Activated CD4-positive, CD25-positive, alpha-beta regulatory T cell treated with anti-CD3 and anti-CD28 coated beads, Interleukin-2, amount 50 U/mL, for 72 hours (primary cell): ENCODE measurements around the gene PTPRN2.
"Not testable (repeated sequence)": the region's sequence is repeated elsewhere in the genome, so short reads cannot be mapped to it uniquely, and the experiment has no call there.

Experiments
- DNase-seq: peaks from one replicate; pipeline ENCODE4 v3.0.0; 2021

The PTPRN2 gene

DNA sequence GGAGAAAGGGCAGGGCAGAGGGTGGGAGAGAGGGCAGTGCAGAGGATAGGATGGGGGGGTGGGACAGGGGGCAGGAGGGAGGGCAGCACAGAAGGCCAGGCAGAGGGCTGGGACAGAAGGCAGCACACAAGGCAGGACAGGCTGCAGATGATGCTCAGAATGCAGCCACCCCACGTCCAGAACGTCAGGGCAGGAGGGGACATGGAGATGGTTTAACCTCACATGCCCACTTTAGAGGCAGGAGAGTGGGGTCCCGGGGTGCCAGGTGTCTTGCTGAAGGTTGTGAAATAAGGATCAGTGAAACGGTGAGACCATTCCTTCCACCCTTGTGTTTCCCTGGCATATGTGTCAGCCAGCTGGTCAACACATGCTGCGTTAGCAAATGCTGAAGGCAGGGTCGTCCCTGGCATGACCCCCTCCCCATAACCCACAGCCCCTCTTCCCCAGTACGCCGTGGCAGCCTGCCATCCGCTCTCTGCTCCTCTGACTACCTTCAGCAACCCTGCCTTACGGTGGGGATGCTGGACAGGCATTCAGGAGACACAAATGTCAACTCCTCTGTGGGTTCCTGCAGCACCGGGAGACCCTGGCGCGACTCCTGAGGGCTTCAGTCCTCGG, 658.7 kb downstream of the PTPRN2 start:
- DNase-seq: no peak

DNA sequence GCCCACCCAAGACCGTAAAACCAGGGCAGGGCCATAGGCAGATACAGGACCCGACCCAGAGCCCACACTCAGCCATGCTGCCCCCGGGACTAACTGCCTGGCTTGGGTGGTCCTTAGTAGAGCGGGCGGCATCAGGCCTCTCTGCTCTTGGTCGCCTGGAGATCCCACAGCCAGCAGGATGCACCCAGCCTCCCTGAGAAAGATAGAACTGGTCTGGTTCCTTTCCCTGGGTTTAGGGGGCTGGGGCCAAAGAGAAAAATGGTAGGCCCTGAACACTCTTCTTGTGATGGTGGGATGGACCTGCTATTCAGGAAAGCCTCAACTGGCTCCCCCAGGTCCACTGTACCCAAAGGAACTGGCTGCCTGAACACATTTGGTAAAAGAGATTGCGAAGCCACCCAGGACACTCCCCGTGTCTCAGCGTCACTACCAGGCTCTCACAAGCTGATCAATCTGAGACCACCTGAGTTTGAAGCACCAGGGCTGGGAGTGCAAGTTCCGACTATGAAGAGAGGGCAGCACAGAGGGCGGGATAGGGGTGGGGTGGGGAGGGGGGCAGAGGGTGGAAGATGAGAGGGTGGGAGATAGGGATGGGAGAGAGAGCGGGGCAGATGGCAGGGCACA, 659.3 kb downstream of the PTPRN2 start:
- DNase-seq: no peak

DNA sequence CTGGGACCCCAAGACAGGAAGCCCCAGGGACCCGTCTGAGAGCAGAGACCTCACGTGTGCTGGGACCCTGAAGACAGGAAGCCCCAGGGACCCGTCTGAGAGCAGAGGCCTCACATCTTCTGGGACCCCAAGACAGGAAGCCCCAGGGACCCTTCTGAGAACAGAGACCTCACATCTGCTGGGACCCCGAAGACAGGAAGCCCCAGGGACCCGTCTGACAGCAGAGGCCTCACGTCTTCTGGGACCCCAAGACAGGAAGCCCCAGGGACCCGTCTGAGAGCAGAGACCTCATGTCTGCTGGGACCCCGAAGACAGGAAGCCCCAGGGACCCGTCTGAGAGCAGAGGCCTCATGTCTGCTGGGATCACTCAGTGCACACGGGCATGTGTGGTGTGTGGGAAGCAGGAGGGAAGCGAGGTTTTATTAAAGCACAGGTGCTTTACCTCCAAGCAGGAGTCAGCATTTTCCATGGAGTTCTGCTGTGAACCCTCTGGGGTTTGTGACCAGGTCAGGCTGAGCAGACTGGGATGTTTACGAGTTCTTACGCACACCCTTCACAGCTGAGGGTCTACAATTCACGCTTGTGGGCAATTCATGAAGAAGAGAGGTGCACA, 660.2 kb downstream of the PTPRN2 start:
- DNase-seq: no peak

DNA sequence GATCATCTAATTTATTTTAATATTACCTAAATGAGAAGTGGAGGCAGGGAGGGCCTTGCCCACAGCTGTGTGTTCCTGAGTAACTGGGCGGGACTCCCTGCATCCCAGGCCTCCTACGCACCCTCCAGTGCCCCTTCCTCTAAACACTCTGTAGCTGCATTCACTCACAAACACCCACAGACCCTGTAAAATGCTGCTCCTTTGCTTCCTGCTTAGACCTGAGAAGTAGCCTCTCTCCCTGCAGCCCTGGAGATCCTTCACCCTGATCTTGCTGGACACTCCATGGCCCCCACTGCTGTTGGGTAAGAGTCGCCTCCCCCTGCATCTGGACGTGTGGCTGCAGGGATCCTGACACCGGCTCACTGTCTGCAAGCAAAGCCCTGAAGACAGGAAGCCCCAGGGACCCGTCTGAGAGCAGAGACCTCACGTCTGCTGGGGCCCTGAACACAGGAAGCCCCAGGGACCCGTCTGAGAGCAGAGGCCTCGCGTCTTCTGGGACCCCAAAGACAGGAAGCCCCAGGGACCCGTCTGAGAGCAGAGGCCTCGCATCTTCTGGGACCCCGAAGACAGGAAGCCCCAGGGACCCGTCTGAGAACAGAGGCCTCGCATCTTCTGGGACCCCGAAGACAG, 661.0 kb downstream of the PTPRN2 start:
- DNase-seq: no peak

DNA sequence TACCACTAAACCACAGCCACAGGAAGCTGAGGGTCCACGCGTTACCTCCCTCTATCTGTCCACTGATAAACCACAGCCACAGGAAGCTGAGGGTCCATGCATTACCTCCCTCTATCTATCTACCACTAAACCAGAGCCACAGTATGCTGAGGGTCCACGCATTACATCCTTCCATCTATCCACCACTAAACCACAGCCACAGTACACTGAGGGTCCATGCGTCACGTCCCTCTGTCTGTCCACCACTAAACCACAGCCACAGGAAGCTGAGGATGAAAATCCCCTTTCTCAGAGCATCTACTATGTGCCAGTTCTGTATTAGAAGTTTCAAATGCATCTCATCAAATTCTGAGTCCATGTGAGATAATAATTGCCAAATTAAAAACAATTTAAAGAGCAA, 661.5 kb downstream of the PTPRN2 start:
- DNase-seq: no peak

DNA sequence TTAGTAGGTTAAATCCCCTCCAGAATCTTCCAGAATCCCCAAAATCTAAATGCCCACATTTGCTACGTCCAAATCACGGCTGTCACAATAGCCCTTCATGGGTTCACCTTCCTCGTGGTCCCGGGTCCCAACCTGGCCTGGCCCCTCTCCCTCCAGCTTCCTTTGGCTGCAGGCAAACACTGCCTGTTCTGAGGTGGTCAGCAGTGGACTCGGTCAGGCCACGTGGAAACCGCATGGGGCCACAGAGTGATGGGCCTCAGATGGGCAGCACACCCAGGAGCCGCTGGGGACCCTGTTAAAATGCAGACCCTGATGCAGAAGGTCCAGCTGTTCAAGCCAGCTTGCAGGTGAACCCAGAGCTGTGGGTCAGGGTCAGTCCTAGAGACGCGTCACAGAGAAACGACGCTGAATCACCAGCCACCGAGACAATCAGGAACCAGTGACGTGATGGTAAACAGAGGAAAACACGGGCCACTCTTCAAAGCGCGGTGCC, 662.2 kb downstream of the PTPRN2 start:
- no peak for DNase-seq

DNA sequence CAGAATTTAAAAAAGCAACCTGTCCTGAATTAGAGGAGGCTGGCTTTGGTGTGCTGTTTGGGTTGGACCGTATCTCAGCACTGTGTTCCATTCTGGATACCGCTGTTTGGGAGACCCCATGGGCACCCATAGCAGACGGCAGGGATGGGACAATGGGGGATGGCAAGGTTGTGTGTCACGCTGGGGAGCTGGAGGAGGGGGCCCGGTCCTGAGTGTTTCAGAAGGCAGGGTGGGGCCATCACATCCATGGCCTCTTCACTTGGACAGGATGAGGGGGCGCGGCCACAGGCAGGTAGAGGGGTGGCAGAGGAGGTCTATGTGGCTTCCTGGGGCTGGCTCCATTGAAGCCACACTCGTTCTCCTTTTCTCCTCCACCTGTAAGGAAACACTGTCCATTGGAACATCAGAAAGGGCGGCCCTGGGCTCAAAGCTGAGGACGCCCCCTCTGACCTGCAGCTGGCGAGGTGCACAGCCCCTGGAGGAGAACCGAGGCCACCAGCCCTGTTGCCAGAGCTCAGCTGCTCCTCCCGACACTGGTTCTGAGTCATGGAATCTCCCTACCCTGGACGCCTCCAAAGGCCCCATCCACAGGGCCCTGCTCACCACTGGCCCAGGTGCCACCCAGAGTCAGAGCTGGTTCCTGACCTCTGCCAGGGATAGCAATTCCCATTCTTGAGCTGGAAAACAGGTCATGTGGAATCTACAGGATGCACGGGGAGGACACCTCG, 663.6 kb downstream of the PTPRN2 start:
- no peak for DNase-seq

DNA sequence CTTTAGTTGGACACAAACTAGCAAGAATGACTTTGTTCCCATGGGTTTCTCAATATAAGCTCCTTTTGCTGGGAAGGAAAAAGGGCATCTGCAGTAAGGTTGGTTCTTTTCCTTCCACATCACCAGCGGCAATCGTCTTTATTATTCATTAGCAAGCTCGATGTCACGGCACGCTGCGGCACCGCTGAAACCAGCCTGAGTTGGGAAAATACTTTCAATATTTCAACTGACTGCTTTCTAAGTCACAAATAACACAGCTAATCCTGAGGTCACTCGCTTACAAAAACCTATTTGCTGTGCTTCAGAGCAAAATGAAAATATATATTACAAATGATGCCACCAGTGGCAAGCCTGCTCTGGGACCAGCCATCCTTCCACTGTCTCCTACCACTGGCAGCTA, 665.0 kb downstream of the PTPRN2 start:
- no peak for DNase-seq

DNA sequence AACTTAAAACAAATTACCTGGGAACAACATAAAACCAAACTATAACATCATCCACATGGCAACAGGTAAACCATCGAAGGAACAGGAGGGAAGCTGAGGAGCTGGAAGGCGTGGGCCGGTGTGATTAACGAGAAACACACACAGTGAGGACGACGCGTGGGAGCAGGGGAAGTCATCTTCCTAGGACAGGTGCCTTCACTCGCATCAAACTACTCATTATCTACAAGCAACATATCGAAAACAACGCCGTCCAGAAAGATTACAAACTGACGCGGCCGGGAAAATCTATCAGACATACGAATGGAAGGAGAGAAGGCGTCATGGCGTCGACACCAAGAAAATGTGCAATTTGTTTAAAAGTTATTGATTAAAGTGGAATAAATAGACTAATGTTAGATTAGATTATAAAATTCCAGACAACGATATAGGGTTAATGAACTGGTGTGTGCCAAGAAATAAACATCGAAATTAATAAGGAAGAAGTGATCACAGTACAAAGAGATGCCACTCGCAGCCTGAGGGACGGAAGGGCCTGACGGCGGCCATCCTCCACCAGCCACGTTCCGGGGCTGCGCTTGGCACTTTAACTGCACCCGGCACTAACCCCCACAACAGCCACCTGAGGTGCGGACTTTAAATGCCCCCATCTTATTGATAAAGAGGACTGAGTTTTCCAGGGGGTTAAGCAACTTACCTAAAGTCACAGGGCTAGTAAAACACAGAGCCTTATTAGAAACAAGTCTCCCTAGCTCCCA, 669.1 kb downstream of the PTPRN2 start:
- DNase-seq: no peak

DNA sequence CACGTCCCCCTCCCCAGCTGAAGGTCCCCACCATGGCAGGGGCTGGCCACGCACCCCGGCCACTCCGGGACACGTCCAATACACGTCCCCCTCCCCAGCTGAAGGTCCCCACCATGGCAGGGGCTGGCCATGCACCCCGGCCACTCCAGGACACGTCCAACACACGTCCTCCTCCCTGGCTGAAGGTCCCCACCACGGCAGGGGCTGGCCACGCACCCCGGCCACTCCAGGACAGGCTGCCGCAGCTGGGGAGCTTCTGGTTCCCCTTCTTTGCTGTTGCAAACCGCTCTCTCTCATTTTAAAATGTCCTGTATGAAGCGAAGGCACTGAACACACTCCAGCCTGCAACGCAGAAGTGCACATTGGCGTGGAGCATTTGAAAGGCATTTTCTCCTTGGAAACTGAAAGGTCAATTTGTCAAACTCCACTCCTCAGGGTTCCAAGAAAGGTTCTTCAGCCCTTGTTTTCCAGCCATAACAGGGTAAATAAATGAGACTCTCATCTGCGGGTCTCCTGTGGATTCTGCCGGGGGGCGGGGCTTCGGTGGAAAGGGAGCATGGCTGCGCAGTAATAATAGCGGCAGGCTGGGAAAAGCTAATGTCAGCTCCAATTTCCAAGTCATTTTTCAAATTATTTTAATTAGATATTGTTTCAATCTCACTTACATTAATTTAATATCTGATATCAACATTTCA, 670.5 kb downstream of the PTPRN2 start:
- no peak for DNase-seq

DNA sequence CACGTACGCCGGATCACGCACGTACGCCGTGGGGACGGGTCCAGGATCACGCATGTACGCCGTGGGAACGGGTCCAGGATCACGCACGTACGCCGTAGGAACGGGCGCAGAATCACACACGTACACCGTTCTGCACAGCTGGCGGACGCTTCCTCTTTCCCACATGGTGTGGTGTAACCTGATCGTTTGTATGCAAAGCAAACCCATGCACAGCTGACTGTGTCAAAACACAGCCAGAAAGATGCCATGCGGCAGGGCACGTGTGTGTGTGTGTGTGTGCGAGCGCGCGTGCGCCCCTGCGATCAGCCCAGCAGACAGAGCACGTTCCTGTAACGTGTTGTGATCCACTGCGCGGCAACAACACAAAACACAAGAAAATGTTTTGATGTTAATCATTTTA, 677.2 kb downstream of the PTPRN2 start:
- no peak for DNase-seq

DNA sequence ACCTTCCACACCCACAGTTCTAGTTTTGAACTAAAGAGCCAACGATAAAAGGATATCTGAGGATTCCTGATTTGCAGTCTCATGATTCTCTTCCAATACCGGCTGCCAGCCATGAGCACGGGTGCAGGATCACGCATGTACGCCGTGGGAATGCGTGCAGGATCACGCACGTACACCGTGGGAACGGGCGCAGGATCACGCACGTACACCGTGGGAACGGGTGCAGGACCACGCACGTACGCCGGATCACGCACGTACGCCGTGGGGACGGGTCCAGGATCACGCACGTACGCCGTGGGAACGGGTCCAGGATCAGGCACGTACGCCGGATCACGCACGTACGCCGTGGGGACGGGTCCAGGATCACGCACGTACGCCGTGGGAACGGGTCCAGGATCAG, 677.6 kb downstream of the PTPRN2 start:
- not testable (repeated sequence) for DNase-seq

DNA sequence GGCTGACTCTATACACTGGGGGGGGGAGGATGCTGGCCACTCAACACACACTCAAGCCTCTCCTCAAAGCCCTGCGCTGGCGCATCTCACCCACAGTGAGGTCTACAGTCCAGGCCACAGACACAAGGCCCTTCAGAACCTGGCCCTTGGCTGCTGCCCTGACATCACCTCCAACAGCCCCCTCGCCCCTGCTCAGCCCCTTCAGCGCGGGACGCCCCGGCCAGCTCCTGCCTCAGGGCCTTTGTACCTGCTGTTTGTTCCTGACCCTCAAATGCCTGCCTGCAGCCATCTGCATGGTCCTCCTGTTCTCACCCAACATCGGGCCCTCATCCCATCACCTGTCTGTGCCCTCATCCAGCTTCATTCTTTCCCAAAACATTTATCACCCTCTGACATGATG, 678.3 kb downstream of the PTPRN2 start:
- DNase-seq: no peak

DNA sequence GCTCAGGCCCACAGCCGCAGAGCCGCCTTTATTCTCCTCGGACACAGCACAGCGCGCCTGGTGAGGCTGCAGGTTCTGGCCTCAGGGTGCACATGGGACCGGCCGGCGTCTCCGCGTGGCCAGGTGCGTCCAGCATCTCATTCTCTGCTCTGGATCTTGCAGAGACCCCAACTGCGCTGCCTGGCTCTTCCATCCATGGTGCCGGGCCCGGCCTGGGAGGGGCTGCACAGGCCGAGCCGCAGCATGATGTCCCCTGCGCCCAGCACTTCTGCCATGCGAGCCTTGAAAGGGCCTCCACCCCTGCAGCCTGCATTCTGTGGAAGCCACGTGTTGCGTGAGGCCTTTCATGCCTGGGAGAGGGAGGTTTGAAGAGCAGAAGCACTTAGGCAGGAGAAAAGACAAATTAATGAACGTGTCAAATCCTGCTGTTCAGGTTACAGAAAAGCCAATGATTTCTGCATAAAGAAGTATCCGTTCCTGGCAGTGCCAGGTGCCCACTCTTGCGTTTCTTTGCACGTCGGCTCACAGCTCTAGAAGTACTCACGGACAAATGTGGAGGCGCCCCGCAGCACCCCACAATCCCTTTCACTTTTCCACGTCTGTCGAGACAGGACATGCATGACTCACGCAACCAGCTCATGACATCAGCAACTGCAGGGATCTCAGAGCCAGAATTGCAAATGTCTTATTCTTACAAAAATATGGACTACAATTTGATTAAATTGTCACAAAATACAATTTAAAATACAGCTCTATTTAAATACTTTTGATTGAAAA, 679.4 kb downstream of the PTPRN2 start:
- DNase-seq: no peak

DNA sequence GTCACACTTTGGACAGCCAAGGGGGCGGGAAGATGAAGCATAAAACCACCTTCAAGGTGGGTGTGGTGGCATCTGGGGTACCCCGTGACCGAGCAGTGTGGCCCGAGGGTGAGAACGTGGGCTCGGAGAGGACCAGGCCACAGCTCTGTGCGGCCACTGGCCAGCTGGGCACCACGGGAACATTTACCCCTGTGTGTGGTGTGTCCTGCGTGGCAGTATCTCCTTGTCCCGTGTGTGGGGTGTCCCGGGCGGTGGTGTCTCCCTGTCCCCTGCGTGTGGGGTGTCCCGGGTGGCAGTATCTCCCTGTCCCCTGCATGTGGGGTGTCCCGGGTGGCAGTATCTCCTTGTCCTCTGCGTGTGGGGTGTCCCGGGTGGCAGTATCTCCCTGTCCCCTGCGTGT, 680.5 kb downstream of the PTPRN2 start:
- DNase-seq: no peak

DNA sequence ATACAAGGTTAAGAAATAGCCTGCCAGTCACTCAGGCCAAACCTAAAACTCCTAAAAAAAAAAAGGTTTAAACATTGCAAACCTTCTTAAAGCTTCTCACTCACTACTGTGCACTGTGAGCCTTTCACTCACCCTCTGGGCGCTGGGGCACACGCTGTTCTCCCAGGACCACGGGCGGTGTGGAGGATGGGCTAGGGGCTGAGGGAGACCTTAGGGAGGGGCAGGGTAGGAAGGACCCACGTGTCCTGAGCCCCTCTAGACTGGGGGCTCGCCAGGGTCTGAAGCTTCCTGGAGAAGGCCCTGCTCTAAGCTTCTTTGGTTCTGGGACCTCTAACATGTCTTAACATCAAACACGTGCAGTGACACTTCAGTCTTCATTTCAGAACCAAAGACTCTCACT, 681.0 kb downstream of the PTPRN2 start:
- DNase-seq: no peak

DNA sequence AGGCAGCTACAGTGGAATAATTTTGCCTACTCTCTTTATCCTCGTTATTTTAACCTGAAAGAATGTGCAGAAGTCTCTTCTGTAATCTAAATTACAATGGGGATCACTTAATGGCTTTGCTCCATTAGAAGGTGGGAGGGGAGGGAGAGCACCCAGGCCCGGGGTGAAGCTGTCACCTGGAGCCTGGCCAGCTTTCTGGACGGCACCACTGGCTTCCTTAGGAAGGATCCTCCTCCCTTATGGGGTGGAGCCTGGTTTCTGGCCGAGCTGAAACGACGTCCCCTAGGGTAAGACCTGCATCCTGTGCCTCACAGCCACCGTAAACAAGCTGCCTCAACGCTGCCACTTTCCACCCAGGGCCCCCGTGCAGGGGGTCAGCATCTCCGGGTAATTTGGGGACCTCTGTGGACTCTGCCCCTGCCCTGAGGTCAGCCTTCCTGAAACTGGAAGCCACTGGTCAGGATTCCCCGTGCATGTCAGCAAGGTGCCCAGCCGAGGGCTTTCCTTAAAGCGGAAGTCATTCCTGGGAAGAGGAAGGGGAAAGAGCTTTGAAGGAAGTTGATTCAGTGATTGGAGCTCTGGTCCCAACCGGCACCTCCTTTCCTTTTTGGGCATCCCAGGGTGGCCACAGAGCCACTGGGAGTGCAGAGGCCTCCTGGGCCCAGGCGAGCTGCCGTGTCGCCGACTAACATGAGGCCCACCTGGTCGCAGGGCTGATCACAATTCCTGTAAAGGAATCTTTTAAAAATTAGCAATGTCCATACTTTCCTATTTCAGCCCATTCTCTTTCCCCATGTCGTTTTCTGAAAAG, 681.8 kb downstream of the PTPRN2 start:
- DNase-seq: no peak

DNA sequence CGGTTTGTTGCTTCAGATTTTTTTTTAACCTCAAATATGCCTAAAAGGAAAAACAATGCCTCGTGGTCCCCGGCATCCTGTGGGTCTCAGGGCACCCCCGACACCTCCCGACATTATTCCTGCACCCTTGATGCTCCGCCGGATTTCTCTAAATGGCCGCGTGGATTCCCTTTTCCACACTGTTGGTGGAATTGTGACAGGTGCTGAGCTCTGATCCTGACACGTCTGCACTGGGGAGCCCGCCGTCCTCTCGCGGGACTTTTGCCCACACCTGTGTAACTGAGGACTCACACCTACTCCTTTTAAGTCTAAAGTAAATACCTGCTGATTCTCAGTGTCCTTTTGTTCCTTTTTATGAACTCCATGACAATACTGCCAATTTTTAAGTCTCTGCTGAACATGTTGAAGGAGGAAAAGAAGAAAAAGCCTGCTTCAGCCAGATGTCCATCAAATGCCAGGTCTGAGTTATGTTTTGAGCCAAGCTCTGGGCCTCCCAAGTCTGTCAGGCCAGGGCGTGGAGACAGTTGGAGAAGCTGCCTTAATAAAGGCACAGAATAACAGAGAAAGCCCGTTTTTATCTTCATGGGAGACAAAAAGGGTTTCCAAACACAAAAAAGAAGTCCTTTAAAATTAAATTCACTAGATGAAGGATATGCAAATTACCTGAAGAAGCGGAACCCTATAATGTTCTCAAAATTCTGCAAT, 682.6 kb downstream of the PTPRN2 start:
- DNase-seq: no peak

DNA sequence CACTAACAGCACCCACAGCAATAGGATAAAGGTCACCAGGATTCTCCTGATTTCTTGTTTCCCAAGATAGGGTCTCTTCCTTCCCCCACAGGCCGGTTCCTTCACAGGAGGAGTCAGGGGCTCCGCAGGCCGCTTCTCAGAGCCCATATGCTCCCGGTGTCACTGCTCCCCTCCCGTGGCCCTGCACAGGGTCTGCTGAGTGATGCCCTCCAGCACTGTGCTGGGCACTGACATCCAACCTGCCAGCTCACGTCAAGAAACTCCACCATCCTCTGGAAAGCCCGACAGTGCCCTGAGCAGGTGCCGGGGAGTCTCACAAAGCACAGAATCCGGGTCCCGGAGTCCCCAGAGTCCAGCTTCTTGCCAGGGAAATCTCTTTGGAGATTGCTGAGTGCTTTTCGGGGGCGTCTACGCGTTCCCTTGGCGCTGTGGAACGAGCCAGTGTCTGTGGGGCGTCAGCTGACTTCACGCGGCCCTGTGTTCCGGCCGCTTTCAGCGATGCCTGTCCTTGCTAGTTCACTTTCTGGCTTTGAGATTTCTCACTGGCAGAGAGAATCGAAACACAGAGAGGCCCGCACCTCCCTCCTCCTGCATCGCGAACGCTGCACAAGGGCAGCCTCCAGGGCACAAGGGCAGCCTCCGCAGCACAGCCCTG, 683.3 kb downstream of the PTPRN2 start:
- no peak for DNase-seq
